A673 (cell line): ENCODE results near the gene AKT3. TPM values are rescaled to one million over a fixed set of nuclear protein-coding genes. Genes with fewer than 3 reads are reported as not detected.

ENCODE experiments used
- BruUV-seq: library from RNA; stranded (reverse); fragments of 400-500 nt; replicated peaks from 2 replicates; lab custom pipeline; 2021; lab: Mats Ljungman, UMichigan
- CTCF ChIA-PET: fragments of 300-600 bp; sonication (Branson Sonifier 250); formaldehyde crosslinking; loops from one replicate; lab custom pipeline; 2022; ENCODE audit warnings: antibody characterized with exemption; lab: Charles Lee
- POLR2A ChIA-PET: fragments of 300-600 bp; sonication (Branson Sonifier 250); formaldehyde crosslinking; loops from one replicate; lab custom pipeline; 2022; ENCODE audit warnings: antibody characterized with exemption; ENCODE audit not compliant: low non-redundant PET; lab: Charles Lee
- DNase-seq: peaks from one replicate; pipeline ENCODE4 v3.0.0-alpha.2; 2015; ENCODE audit warnings: low spot score
- H3K27ac ChIP-seq: fragments of 200-600 bp; sonication (generic); 2 replicates; pipeline ENCODE4 v1.5.1; 2016; ENCODE audit warnings: mixed run types, low read depth, mild to moderate bottlenecking, mixed read lengths, antibody characterized with exemption, low read length; ENCODE audit not compliant: poor library complexity, severe bottlenecking
- H3K27me3 ChIP-seq: fragments of 200-600 bp; sonication (generic); replicated peaks from 2 replicates; pipeline ENCODE4 v1.6.1; 2017; ENCODE audit warnings: mixed run types, low read depth, mild to moderate bottlenecking, mixed read lengths, antibody characterized with exemption, low read length; ENCODE audit not compliant: insufficient read depth, poor library complexity
- H3K36me3 ChIP-seq: fragments of 200-600 bp; sonication (generic); 2 replicates; pipeline ENCODE4 v1.6.1; 2016; ENCODE audit warnings: mixed run types, mild to moderate bottlenecking, mixed read lengths, antibody characterized with exemption, low read length; ENCODE audit not compliant: insufficient read depth, poor library complexity, severe bottlenecking
- H3K4me1 ChIP-seq: fragments of 200-600 bp; sonication (generic); 2 replicates; pipeline ENCODE4 v1.6.1; 2017; ENCODE audit warnings: mixed run types, mild to moderate bottlenecking, mixed read lengths, antibody characterized with exemption, low read length; ENCODE audit not compliant: insufficient read depth, poor library complexity, severe bottlenecking
- H3K4me3 ChIP-seq: fragments of 200-600 bp; sonication (generic); 2 replicates; pipeline ENCODE4 v1.5.1; 2016; ENCODE audit warnings: low read depth, mixed run types, mild to moderate bottlenecking, mixed read lengths, low read length; ENCODE audit not compliant: poor library complexity, severe bottlenecking
- H3K9me3 ChIP-seq: fragments of 200-600 bp; sonication (generic); 2 replicates; pipeline ENCODE4 v1.6.1; 2016; ENCODE audit warnings: mixed run types, low read depth, mild to moderate bottlenecking, mixed read lengths, antibody characterized with exemption, low read length; ENCODE audit not compliant: poor library complexity, severe bottlenecking
- CTCF ChIP-seq: fragments of 300-800, 200-600 bp; sonication (generic); conservative IDR thresholded peaks from 2 replicates; pipeline ENCODE4 v1.5.1; 2017; ENCODE audit warnings: low read depth, mild to moderate bottlenecking, antibody characterized with exemption, low read length, moderate library complexity, mixed read lengths
- EZH2 ChIP-seq: fragments of 200-600 bp; sonication (generic); IDR thresholded peaks from 2 replicates; pipeline ENCODE4 v1.6.1; 2017; ENCODE audit warnings: borderline replicate concordance, low read depth, mild to moderate bottlenecking, mixed read lengths, antibody characterized with exemption, low read length; ENCODE audit not compliant: poor library complexity, severe bottlenecking
- intact Hi-C: fragments of 100-400 bp; cut with micrococcal nuclease; formaldehyde crosslinking; loops from one replicate; pipeline ENCODE4 v1.10.0; 2022; ENCODE audit not compliant: unreplicated experiment
- total RNA-seq: library from RNA; stranded (reverse); gene quantifications from 2 replicates; pipeline ENCODE4 v1.2.3, GENCODE V29; 2021

Gene AKT3
- total RNA-seq, 1 experiment from 2014 or later = 14.4 TPM

GRCh38 chr1:243844186-243844585 is 5.9 kb downstream of the AKT3 start:
- Histone ChIP-seq H3K27ac (no peak overlapping the region), H3K9me3 (no peaks in the 10 kb centered on the region), H3K27me3 (peaks cover 5% of the 10 kb centered on the region), H3K4me1 (no peaks in the 10 kb centered on the region), H3K36me3 (no peaks in the 10 kb centered on the region), H3K4me3 (no peak overlapping the region)
- BruUV-seq = no TSS peak
- ChIA-PET POLR2A (no interaction called here), CTCF (no interaction called here)
- no peak for DNase-seq
- TF ChIP-seq EZH2 (no peak), CTCF (no peak)
- intact Hi-C loops = no loop called here

- no TSS peak for BruUV-seq
- Histone ChIP-seq H3K4me1 (no peaks in the 10 kb centered on the region), H3K27ac (no peak overlapping the region), H3K9me3 (no peaks in the 10 kb centered on the region), H3K4me3 (no peak overlapping the region), H3K27me3 (no peaks in the 10 kb centered on the region), H3K36me3 (no peaks in the 10 kb centered on the region)
- intact Hi-C loops = no loop called here
- CTCF ChIA-PET = no interaction called here
- POLR2A ChIA-PET = no interaction called here
- TF ChIP-seq EZH2 (no peak), CTCF (no peak)
- DNase-seq = peak; percentile 14
Observed at GRCh38 chr1:243842978-243843511, 7.0 kb downstream of the AKT3 start.

- ChIA-PET CTCF (no interaction called here), POLR2A (no interaction called here)
- Histone ChIP-seq H3K36me3 (no peaks in the 10 kb centered on the region), H3K27ac (no peak overlapping the region), H3K9me3 (no peaks in the 10 kb centered on the region), H3K4me3 (no peak overlapping the region), H3K27me3 (no peaks in the 10 kb centered on the region), H3K4me1 (no peaks in the 10 kb centered on the region)
- TF ChIP-seq CTCF = no peak
- no peak for TF ChIP-seq EZH2
- intact Hi-C loops = no loop called here
- no TSS peak for BruUV-seq
- DNase-seq = no peak
Observed at GRCh38 chr1:243842161-243842560, 7.9 kb downstream of the AKT3 start.
